ENCODE measurements around the gene SOBP.

The SOBP gene

GRCh38 chr6:107697682-107698081 is 207.8 kb downstream of the SOBP start:
- FAIRE-seq = no peak

GRCh38 chr6:107698146-107698545 is 208.2 kb downstream of the SOBP start:
- no peak for FAIRE-seq

GRCh38 chr6:107699254-107699653 is 209.3 kb downstream of the SOBP start:
- no peak for FAIRE-seq

GRCh38 chr6:107699697-107700325 is 209.9 kb downstream of the SOBP start:
- no peak for FAIRE-seq

GRCh38 chr6:107703606-107704005 is 213.7 kb downstream of the SOBP start:
- FAIRE-seq = no peak

- peak; percentile 82 for FAIRE-seq
Observed at GRCh38 chr6:107704347-107705013, 214.6 kb downstream of the SOBP start.

- FAIRE-seq = no peak
Observed at GRCh38 chr6:107706516-107707115, 216.7 kb downstream of the SOBP start.

- no peak for FAIRE-seq
Observed at GRCh38 chr6:107707346-107708275, 217.7 kb downstream of the SOBP start.

- no peak for FAIRE-seq
Observed at GRCh38 chr6:107708435-107708834, 218.5 kb downstream of the SOBP start.

- FAIRE-seq = no peak
Observed at GRCh38 chr6:107709341-107709740, 219.4 kb downstream of the SOBP start.
